ENCODE data around the gene PAWR. TPM values are rescaled to one million over a fixed set of nuclear protein-coding genes. Genes with fewer than 3 reads are reported as not detected.
"Not testable (repeated sequence)": the region's sequence is repeated elsewhere in the genome, so short reads cannot be mapped to it uniquely, and the experiment has no call there.

Gene PAWR
- total and polyA plus RNA-seq, 4 experiments from 2014 or later = 0.87 to 4.7 (median 2.2) TPM

DNA sequence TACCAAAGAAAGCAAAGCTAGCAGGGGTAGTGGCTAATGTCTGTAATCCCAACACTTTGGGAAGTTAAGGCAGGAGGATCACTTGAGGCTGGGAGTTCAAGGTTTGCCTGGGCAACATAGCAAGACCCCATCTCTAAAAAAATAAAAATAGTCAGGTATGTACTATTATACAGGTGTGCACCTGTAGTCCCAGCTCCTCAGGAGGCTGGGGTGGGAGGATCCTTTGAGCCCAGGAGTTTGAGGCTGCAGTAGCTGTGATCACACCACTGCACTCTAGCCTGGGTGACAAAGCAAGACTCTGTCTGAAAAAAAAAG, 142.2 kb downstream of the PAWR start:
- H3K36me3 ChIP-seq (ENCODE audit: insufficient read depth, low read length) = no peaks in the 10 kb centered on the region

DNA sequence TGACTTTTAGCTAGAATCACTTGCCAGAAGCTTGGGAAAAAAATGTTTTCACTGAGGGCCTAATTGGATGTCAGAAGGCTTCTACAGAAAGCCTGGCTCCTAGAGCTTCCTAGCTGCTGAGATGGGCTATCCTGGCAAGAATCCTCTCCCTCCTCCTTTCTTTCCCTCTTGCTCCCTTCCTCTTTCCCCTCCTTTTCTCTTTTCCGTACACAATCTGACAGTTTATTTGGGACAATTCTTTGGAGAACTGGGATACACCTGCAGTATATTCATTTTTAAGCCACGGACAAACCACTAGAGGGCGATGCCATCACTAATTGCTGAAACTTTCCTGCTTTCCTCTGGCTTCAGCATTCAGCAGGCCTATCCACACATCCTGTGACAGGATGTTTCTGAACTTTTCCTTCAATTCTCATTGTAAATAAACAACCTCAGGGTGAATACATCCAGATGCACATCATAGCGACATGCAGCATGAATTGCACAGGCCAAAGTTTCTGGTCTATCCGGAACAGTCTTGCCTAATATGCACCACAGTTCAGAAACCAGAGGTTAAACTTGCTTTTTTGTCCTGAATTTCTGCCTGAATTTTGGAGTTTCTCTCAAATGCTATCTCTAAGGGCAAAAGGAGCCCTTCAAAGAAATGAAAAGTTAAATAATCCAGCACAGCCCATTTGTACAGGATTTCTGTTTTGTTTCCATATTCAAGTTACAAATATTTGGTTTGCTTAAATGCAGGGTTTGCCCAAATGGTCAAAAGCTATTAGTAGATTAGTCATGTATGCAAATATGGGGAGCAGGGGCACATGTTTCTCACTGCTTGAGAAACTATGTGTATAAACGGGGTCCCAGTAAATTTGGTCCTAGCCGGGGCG, 142.8 kb downstream of the PAWR start:
- H3K4me3 Mint-ChIP-seq = no peak overlapping the region
- CTCF ChIA-PET (ENCODE audit: partially characterized antibody) = interaction anchor here (0.9 kb wide), 1 partner anchor 19 kb away, joined by 3 read pairs; no protein-coding TSS in a partner anchor

More for the DNA sequence above, 142.2 kb downstream of the PAWR start:
- intact Hi-C loops (cut with micrococcal nuclease) = loop anchor here (1.0 kb wide), 1 partner anchor 190 kb away; no protein-coding TSS in a partner anchor
- DNase-seq = no peak
- CTCF ChIA-PET (ENCODE audit: partially characterized antibody) = no interaction called here
- Mint-ChIP-seq H3K27ac (no peak overlapping the region), H3K27me3 (peaks cover 0 to 3% of the 10 kb centered on the region in 2 donors), H3K4me1 (no peaks in the 10 kb centered on the region), H3K4me3 (no peak overlapping the region), H3K9me3 (no peaks in the 10 kb centered on the region), H3K36me3 (no peaks in the 10 kb centered on the region)
- Histone ChIP-seq H3K27me3 (ENCODE audit: insufficient read depth, low read length) (no peaks in the 10 kb centered on the region), H3K9me3 (ENCODE audit: control insufficient read depth in 1 of 2, low read length in 2 of 2) (no peaks in the 10 kb centered on the region), H3K4me1 (ENCODE audit: insufficient read depth, low read length) (no peaks in the 10 kb centered on the region), H3K27ac (ENCODE audit: low read depth, low read length) (no peak overlapping the region), H3K4me3 (ENCODE audit: low read length in 2 of 2) (no peak overlapping the region)
- POLR2A ChIA-PET (ENCODE audit: partially characterized antibody) = no interaction called here

DNA sequence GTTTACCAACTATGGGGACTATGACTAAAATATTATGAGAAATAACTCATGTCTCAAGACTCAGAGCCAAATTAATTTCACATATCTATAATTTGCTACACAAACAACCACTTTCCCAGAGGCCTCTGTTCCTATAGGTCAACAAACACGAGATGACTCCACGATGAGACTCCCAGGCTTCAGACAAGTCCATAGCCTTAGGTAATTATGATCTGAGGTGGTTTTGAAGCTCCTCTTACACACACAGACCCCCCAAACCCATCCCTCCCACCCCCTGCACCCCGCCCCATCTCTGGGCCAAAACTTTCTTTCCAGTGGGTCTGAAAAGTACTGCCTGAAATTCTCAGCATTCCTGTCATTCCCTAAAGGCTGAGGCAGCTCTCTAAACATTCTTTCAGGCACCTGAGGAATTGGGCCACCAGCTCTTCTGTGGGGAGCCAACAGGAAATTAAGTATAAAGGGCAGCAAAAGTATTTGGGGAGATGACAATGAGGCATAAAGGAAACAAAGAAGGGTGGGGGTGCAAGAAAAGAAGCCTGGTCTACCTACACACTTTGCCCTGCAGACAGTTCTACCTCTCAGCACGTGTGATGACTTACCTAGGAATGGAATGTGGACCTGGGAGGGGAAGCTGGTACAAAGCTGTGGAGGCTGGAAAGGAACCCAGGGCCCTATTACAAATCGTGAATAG, 143.6 kb downstream of the PAWR start:
- intact Hi-C loops (cut with micrococcal nuclease) = loop anchor here (2.0 kb wide), 1 partner anchor 640 kb away; no protein-coding TSS in a partner anchor
- Mint-ChIP-seq H3K4me1 (no peaks in the 10 kb centered on the region), H3K27ac (no peak overlapping the region), H3K36me3 (no peaks in the 10 kb centered on the region), H3K9me3 (no peaks in the 10 kb centered on the region), H3K27me3 (peaks cover 0 to 3% of the 10 kb centered on the region in 2 donors), H3K4me3 (no peak overlapping the region)
- POLR2A ChIA-PET (ENCODE audit: partially characterized antibody) = no interaction called here
- Histone ChIP-seq H3K4me3 (ENCODE audit: low read length in 2 of 2) (no peak overlapping the region), H3K27me3 (ENCODE audit: insufficient read depth, low read length) (no peaks in the 10 kb centered on the region), H3K4me1 (ENCODE audit: insufficient read depth, low read length) (no peaks in the 10 kb centered on the region), H3K36me3 (ENCODE audit: insufficient read depth, low read length) (no peaks in the 10 kb centered on the region), H3K27ac (ENCODE audit: low read depth, low read length) (no peak overlapping the region), H3K9me3 (ENCODE audit: control insufficient read depth in 1 of 2, low read length in 2 of 2) (no peaks in the 10 kb centered on the region)
- DNase-seq = no peak
- CTCF ChIA-PET (ENCODE audit: partially characterized antibody) = interaction anchor here (0.9 kb wide), 1 partner anchor 19 kb away, joined by 3 read pairs; no protein-coding TSS in a partner anchor

More for the DNA sequence above, 142.8 kb downstream of the PAWR start:
- peak in 2 of 5 donors; percentile 5 to 6 for DNase-seq
- no peak overlapping the region for H3K27ac Mint-ChIP-seq
- Histone ChIP-seq H3K4me1 (ENCODE audit: insufficient read depth, low read length) (no peaks in the 10 kb centered on the region), H3K4me3 (ENCODE audit: low read length in 2 of 2) (no peak overlapping the region), H3K9me3 (ENCODE audit: control insufficient read depth in 1 of 2, low read length in 2 of 2) (no peaks in the 10 kb centered on the region), H3K27me3 (ENCODE audit: insufficient read depth, low read length) (no peaks in the 10 kb centered on the region), H3K27ac (ENCODE audit: low read depth, low read length) (no peak overlapping the region), H3K36me3 (ENCODE audit: insufficient read depth, low read length) (no peaks in the 10 kb centered on the region)
- H3K27me3 Mint-ChIP-seq = peaks cover 0 to 3% of the 10 kb centered on the region in 2 donors
- H3K9me3 Mint-ChIP-seq = no peaks in the 10 kb centered on the region
- POLR2A ChIA-PET (ENCODE audit: partially characterized antibody) = no interaction called here
- H3K4me1 Mint-ChIP-seq = no peaks in the 10 kb centered on the region
- intact Hi-C loops (cut with micrococcal nuclease) = loop anchor here (1.0 to 2.0 kb wide), 2 partner anchors 190 to 639 kb away; no protein-coding TSS in a partner anchor
- no peaks in the 10 kb centered on the region for H3K36me3 Mint-ChIP-seq

DNA sequence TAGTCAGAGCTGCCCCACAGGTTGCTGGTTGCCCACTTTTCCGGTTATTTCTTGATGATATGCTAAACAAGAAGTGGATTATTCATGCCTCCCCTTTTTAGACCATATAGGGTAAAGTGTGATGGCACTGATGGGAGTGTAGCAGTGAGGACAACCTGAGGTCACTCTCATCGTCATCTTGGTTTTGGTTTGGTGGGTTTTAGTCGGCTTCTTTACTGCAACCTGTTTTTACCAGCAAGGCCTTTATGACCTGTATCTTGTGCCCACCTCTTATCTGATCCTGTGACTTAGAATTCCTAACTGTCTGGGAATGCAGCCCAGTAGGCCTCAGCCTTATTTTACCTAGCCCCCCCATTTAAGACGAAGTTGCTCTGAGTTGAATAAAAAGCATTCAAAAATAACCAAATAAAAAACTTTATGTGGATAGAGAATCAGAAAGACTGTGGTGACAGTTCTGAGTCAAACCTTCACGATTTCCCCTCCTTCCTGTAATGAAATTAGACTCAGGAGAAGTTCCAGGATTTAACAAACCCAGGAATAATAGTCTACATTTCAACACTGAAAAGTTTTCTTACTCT, 144.2 kb downstream of the PAWR start:
- Histone ChIP-seq H3K36me3 (ENCODE audit: insufficient read depth, low read length) (no peaks in the 10 kb centered on the region), H3K4me3 (ENCODE audit: low read length in 2 of 2) (no peak overlapping the region), H3K4me1 (ENCODE audit: insufficient read depth, low read length) (no peaks in the 10 kb centered on the region), H3K27ac (ENCODE audit: low read depth, low read length) (no peak overlapping the region), H3K9me3 (ENCODE audit: control insufficient read depth in 1 of 2, low read length in 2 of 2) (no peaks in the 10 kb centered on the region), H3K27me3 (ENCODE audit: insufficient read depth, low read length) (no peaks in the 10 kb centered on the region)
- DNase-seq = no peak
- H3K27ac Mint-ChIP-seq = no peak overlapping the region
- no peaks in the 10 kb centered on the region for H3K36me3 Mint-ChIP-seq
- H3K9me3 Mint-ChIP-seq = no peaks in the 10 kb centered on the region
- no peaks in the 10 kb centered on the region for H3K4me1 Mint-ChIP-seq
- no peak overlapping the region for H3K4me3 Mint-ChIP-seq
- POLR2A ChIA-PET (ENCODE audit: partially characterized antibody) = no interaction called here
- intact Hi-C loops (cut with micrococcal nuclease) = loop anchor here (2.0 kb wide), 1 partner anchor 640 kb away; no protein-coding TSS in a partner anchor
- CTCF ChIA-PET (ENCODE audit: partially characterized antibody) = no interaction called here
- H3K27me3 Mint-ChIP-seq = peaks cover 0 to 3% of the 10 kb centered on the region in 2 donors

DNA sequence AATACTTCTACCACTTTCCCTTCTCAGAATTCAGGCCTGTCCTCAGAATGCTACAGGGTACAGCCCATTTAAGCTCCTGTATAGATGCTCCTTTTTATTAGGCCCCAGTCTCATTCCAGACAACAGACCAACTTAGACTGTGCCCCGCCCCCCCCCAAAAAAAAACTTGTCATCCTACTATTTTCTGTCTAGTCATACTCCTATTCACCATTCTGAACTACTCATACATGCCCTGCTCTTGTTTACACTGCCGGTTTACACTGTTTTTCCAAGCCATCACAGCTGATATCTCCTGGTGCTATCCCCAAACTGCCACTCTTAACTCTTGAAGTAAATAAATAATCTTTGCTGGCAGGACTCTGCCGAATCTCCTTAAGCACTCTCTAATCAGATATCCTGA, 146.3 kb downstream of the PAWR start:
- H3K9me3 Mint-ChIP-seq; POLR2A ChIA-PET (ENCODE audit: partially characterized antibody); CTCF ChIA-PET (ENCODE audit: partially characterized antibody); H3K4me1 Mint-ChIP-seq; H3K27ac Mint-ChIP-seq; H3K9me3 ChIP-seq (ENCODE audit: control insufficient read depth in 1 of 2, low read length in 2 of 2); H3K36me3 ChIP-seq (ENCODE audit: insufficient read depth, low read length); H3K4me3 Mint-ChIP-seq; H3K27ac ChIP-seq (ENCODE audit: low read depth, low read length); H3K36me3 Mint-ChIP-seq; H3K27me3 Mint-ChIP-seq; H3K4me1 ChIP-seq (ENCODE audit: insufficient read depth, low read length); DNase-seq; H3K27me3 ChIP-seq (ENCODE audit: insufficient read depth, low read length); H3K4me3 ChIP-seq (ENCODE audit: low read length in 2 of 2); intact Hi-C loops (cut with micrococcal nuclease): not testable (repeated sequence)

DNA sequence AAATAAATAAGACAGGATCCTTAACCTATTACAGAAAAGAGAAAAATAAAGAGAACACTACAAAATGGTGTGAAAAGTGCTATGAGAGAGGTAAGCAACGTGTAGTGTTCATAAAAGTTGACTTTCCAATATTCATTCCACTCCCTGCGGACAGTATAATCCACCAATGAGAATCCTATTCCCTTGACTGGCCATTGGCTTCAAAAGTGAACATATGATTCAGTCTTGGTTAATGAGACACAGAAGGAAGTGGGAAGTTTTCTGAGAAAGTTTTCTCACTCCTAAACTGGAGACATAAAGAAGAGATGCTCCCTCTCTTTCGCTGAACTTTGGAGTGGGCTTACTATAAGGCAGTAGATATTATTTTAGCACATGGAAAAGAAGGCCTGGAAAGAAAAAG, 153.1 kb downstream of the PAWR start:
- H3K9me3 Mint-ChIP-seq = no peaks in the 10 kb centered on the region
- intact Hi-C loops (cut with micrococcal nuclease) = no loop called here
- ChIA-PET POLR2A (ENCODE audit: partially characterized antibody) (no interaction called here), CTCF (ENCODE audit: partially characterized antibody) (no interaction called here)
- no peak overlapping the region for H3K4me3 ChIP-seq (ENCODE audit: low read length in 2 of 2)
- no peaks in the 10 kb centered on the region for H3K4me1 ChIP-seq (ENCODE audit: insufficient read depth, low read length)
- no peak overlapping the region for H3K4me3 Mint-ChIP-seq
- no peaks in the 10 kb centered on the region for H3K36me3 ChIP-seq (ENCODE audit: insufficient read depth, low read length)
- H3K9me3 ChIP-seq (ENCODE audit: control insufficient read depth in 1 of 2, low read length in 2 of 2) = no peaks in the 10 kb centered on the region
- no peaks in the 10 kb centered on the region for H3K27me3 Mint-ChIP-seq
- H3K27ac ChIP-seq (ENCODE audit: low read depth, low read length) = no peak overlapping the region
- H3K27me3 ChIP-seq (ENCODE audit: insufficient read depth, low read length) = no peaks in the 10 kb centered on the region
- H3K36me3 Mint-ChIP-seq = no peaks in the 10 kb centered on the region
- no peak overlapping the region for H3K27ac Mint-ChIP-seq
- DNase-seq = no peak
- no peaks in the 10 kb centered on the region for H3K4me1 Mint-ChIP-seq

DNA sequence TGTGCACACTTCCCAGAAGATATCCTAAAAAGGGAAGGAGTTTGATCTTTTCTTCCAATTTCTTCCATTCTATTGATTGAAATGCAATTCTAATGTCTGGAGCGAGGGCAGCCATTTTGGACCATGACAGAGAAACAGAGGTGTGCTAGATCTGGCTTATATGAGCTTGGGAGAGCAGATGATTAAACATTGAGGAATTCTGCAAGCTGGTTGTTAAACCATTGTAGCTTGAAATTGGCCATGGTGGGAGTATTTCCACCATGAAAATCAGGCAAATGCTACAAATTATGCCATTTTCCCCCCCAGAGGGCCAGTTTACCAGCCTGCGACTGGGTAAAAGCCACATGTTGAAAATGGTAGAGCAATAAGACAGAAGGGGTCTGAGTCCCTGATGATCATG, 155.0 kb downstream of the PAWR start:
- Mint-ChIP-seq H3K4me1 (no peaks in the 10 kb centered on the region), H3K36me3 (no peaks in the 10 kb centered on the region), H3K9me3 (no peaks in the 10 kb centered on the region), H3K27ac (no peak overlapping the region), H3K27me3 (no peaks in the 10 kb centered on the region), H3K4me3 (no peak overlapping the region)
- no peaks in the 10 kb centered on the region for H3K36me3 ChIP-seq (ENCODE audit: insufficient read depth, low read length)
- no peak for DNase-seq
- CTCF ChIA-PET (ENCODE audit: partially characterized antibody) = no interaction called here
- no peaks in the 10 kb centered on the region for H3K27me3 ChIP-seq (ENCODE audit: insufficient read depth, low read length)
- H3K4me1 ChIP-seq (ENCODE audit: insufficient read depth, low read length) = no peaks in the 10 kb centered on the region
- no peak overlapping the region for H3K4me3 ChIP-seq (ENCODE audit: low read length in 2 of 2)
- intact Hi-C loops (cut with micrococcal nuclease) = no loop called here
- no peak overlapping the region for H3K27ac ChIP-seq (ENCODE audit: low read depth, low read length)
- POLR2A ChIA-PET (ENCODE audit: partially characterized antibody) = no interaction called here
- no peaks in the 10 kb centered on the region for H3K9me3 ChIP-seq (ENCODE audit: control insufficient read depth in 1 of 2, low read length in 2 of 2)
